IMR-90 (cell line): Measurements from ENCODE around the gene ALKAL2. TPM values are rescaled to one million over a fixed set of nuclear protein-coding genes. Genes with fewer than 3 reads are reported as not detected.

ENCODE experiments used
- ATAC-seq: fragments of 200-7000 bp; cut with Tn5 transposase; 2 replicates; pipeline ENCODE4 v1.9.1; 2020; ENCODE audit warnings: low read depth, mild to moderate bottlenecking, moderate library complexity
- BruUV-seq: library from RNA; stranded (reverse); fragments of 400-500 nt; replicated peaks from 2 replicates; lab custom pipeline; 2021; lab: Mats Ljungman, UMichigan
- CTCF ChIA-PET: fragments of 300-600 bp; formaldehyde crosslinking; extraction: SDS; loops from one replicate; lab custom pipeline; 2021; ENCODE audit warnings: antibody characterized with exemption; lab: Yijun Ruan, JAX
- POLR2A ChIA-PET: fragments of 300-600 bp; sonication (Branson Sonifier 250); formaldehyde crosslinking; loops from one replicate; lab custom pipeline; 2022; ENCODE audit warnings: antibody characterized with exemption; ENCODE audit not compliant: unreplicated experiment; lab: Charles Lee
- DNase-seq: peaks from one replicate; pipeline ENCODE4 v3.0.0; 2013
- H2AFZ ChIP-seq: replicated peaks from 2 replicates; pipeline ENCODE3; 2013; ENCODE audit warnings: low read length, mild to moderate bottlenecking; ENCODE audit not compliant: poor library complexity
- H2AK5ac ChIP-seq: 2 replicates; pipeline ENCODE4 v1.6.1; 2013; ENCODE audit warnings: low read depth, low read length, inconsistent platforms
- H2AK9ac ChIP-seq: replicated peaks from 2 replicates; pipeline ENCODE3; 2013; ENCODE audit warnings: mild to moderate bottlenecking, low read depth, low read length, moderate library complexity; ENCODE audit not compliant: poor library complexity
- H2BK120ac ChIP-seq: 2 replicates; pipeline ENCODE4 v1.6.1; 2013; ENCODE audit warnings: low read depth, low read length, inconsistent platforms
- H2BK15ac ChIP-seq: 3 replicates; pipeline ENCODE4 v1.6.1; 2013; ENCODE audit warnings: low read depth, low read length, inconsistent platforms
- H2BK20ac ChIP-seq: 2 replicates; pipeline ENCODE4 v1.6.1; 2013; ENCODE audit warnings: low read depth, mild to moderate bottlenecking, inconsistent platforms, low read length, moderate library complexity
- H2BK5ac ChIP-seq: 2 replicates; pipeline ENCODE4 v1.6.1; 2013; ENCODE audit warnings: mild to moderate bottlenecking, low read depth, low read length, inconsistent platforms; ENCODE audit not compliant: poor library complexity, severe bottlenecking
- H3K14ac ChIP-seq: replicated peaks from 2 replicates; pipeline ENCODE4 v1.6.1; 2013; ENCODE audit warnings: low read depth, low read length, inconsistent platforms
- H3K18ac ChIP-seq: 2 replicates; pipeline ENCODE4 v1.6.1; 2013; ENCODE audit warnings: low read depth, low read length, control low read depth
- H3K23ac ChIP-seq: 2 replicates; pipeline ENCODE4 v1.6.1; 2013; ENCODE audit warnings: low read depth, low read length, inconsistent platforms
- H3K27ac ChIP-seq: 2 replicates; pipeline ENCODE4 v1.5.1; 2013; ENCODE audit warnings: mild to moderate bottlenecking, control low read depth, low read length; ENCODE audit not compliant: insufficient read depth
- H3K27me3 ChIP-seq: 2 replicates; pipeline ENCODE4 v1.6.1; 2013; ENCODE audit warnings: low read length; ENCODE audit not compliant: control insufficient read depth, insufficient read depth
- H3K36me3 ChIP-seq: 2 replicates; pipeline ENCODE4 v1.6.1; 2013; ENCODE audit warnings: low read length, mixed read lengths; ENCODE audit not compliant: control insufficient read depth, insufficient read depth
- H3K4ac ChIP-seq: 2 replicates; pipeline ENCODE4 v1.6.1; 2013; ENCODE audit warnings: low read depth, low read length, inconsistent platforms
- H3K4me1 ChIP-seq: 2 replicates; pipeline ENCODE4 v1.6.1; 2013; ENCODE audit warnings: low read length, mixed read lengths; ENCODE audit not compliant: control insufficient read depth, insufficient read depth
- H3K4me2 ChIP-seq: 2 replicates; pipeline ENCODE4 v1.6.1; 2013; ENCODE audit warnings: low read depth, mild to moderate bottlenecking, control low read depth, low read length, moderate library complexity
- H3K4me3 ChIP-seq: 2 replicates; pipeline ENCODE4 v1.5.1; 2013; ENCODE audit warnings: low read depth, mild to moderate bottlenecking, control low read depth, low read length, moderate library complexity; ENCODE audit not compliant: insufficient read depth
- H3K56ac ChIP-seq: 2 replicates; pipeline ENCODE4 v1.6.1; 2013; ENCODE audit warnings: low read length, inconsistent platforms; ENCODE audit not compliant: insufficient read depth; ENCODE audit errors: extremely low read depth
- H3K79me1 ChIP-seq, 2 experiments: 2 replicates each; pipeline ENCODE4 v1.6.1; 2013; ENCODE audit warnings: low read length in 2 of 2, inconsistent platforms in 1 of 2, low read depth in 1 of 2
- H3K9ac ChIP-seq: 2 replicates; pipeline ENCODE4 v1.6.1; 2013; ENCODE audit warnings: low read depth, low read length, control low read depth
- H3K9me1 ChIP-seq: 2 replicates; pipeline ENCODE4 v1.6.1; 2013; ENCODE audit warnings: low read length, inconsistent platforms; ENCODE audit not compliant: insufficient read depth
- H3K9me3 ChIP-seq: 2 replicates; pipeline ENCODE4 v1.6.1; 2013; ENCODE audit warnings: low read length; ENCODE audit not compliant: control insufficient read depth, insufficient read depth
- H4K20me1 ChIP-seq: 2 replicates; pipeline ENCODE4 v1.6.1; 2013; ENCODE audit warnings: low read length, inconsistent platforms; ENCODE audit not compliant: insufficient read depth
- H4K5ac ChIP-seq: 2 replicates; pipeline ENCODE4 v1.6.1; 2013; ENCODE audit warnings: mild to moderate bottlenecking, low read depth, low read length, control low read depth
- H4K8ac ChIP-seq, 2 experiments: 2 replicates each; pipeline ENCODE4 v1.6.1; 2013; ENCODE audit warnings: low read depth in 2 of 2, low read length in 2 of 2, control low read depth in 1 of 2, inconsistent platforms in 1 of 2
- H4K91ac ChIP-seq: 2 replicates; pipeline ENCODE4 v1.6.1; 2013; ENCODE audit warnings: low read depth, low read length, inconsistent platforms; ENCODE audit not compliant: insufficient read depth
- BHLHE40 ChIP-seq: fragments of 150-350 bp; IDR thresholded peaks from 2 replicates; pipeline ENCODE4 v1.6.1; 2016; ENCODE audit warnings: mild to moderate bottlenecking, low read depth, low read length
- CEBPB ChIP-seq: IDR thresholded peaks from 2 replicates; pipeline ENCODE4 v1.6.1; 2012; ENCODE audit warnings: low read depth, low read length, improper control_type of control experiment
- CHD1 ChIP-seq: IDR thresholded peaks from 2 replicates; pipeline ENCODE4 v1.6.1; 2012; ENCODE audit warnings: low read depth, low read length, improper control_type of control experiment
- CTCF ChIP-seq: conservative IDR thresholded peaks from 2 replicates; pipeline ENCODE4 v1.5.1; 2012; ENCODE audit warnings: mild to moderate bottlenecking, low read depth, low read length, improper control_type of control experiment
- ELK1 ChIP-seq: fragments of 150-350 bp; IDR thresholded peaks from 2 replicates; pipeline ENCODE4 v1.6.1; 2016; ENCODE audit warnings: low read depth, mild to moderate bottlenecking, low read length, moderate library complexity, borderline replicate concordance
- FOS ChIP-seq: fragments of 150-350 bp; IDR thresholded peaks from 2 replicates; pipeline ENCODE4 v1.6.1; 2016; ENCODE audit warnings: low read depth, low read length
- MAFK ChIP-seq: IDR thresholded peaks from 2 replicates; pipeline ENCODE4 v1.6.1; 2012; ENCODE audit warnings: low read depth, low read length, improper control_type of control experiment
- MAZ ChIP-seq: IDR thresholded peaks from 2 replicates; pipeline ENCODE4 v1.6.1; 2012; ENCODE audit warnings: low read depth, mild to moderate bottlenecking, low read length, improper control_type of control experiment, moderate library complexity, borderline replicate concordance
- MXI1 ChIP-seq: IDR thresholded peaks from 2 replicates; pipeline ENCODE4 v1.6.1; 2012; ENCODE audit warnings: low read depth, mild to moderate bottlenecking, low read length, moderate library complexity, borderline replicate concordance
- NFE2L2 ChIP-seq: fragments of 150-350 bp; IDR thresholded peaks from 2 replicates; pipeline ENCODE4 v1.6.1; 2016; ENCODE audit warnings: low read depth, mild to moderate bottlenecking, low read length
- POLR2A ChIP-seq: IDR thresholded peaks from 2 replicates; pipeline ENCODE4 v1.6.1; 2012; ENCODE audit warnings: mild to moderate bottlenecking, low read depth, low read length
- RAD21 ChIP-seq: IDR thresholded peaks from 2 replicates; pipeline ENCODE4 v1.6.1; 2012; ENCODE audit warnings: low read length, improper control_type of control experiment
- RCOR1 ChIP-seq: IDR thresholded peaks from 2 replicates; pipeline ENCODE4 v1.6.1; 2012; ENCODE audit warnings: mild to moderate bottlenecking, low read length, improper control_type of control experiment; ENCODE audit not compliant: insufficient replicate concordance
- RFX5 ChIP-seq: IDR thresholded peaks from 2 replicates; pipeline ENCODE4 v1.8.0; 2012; ENCODE audit warnings: low read depth, mild to moderate bottlenecking, low read length, moderate library complexity
- SMC3 ChIP-seq: fragments of 150-350 bp; IDR thresholded peaks from 2 replicates; pipeline ENCODE4 v1.6.1; 2016; ENCODE audit warnings: low read depth, mild to moderate bottlenecking, antibody characterized with exemption, low read length, moderate library complexity
- USF2 ChIP-seq: fragments of 150-350 bp; IDR thresholded peaks from 2 replicates; pipeline ENCODE4 v1.6.1; 2017; ENCODE audit warnings: mild to moderate bottlenecking, antibody characterized with exemption, low read length, low read depth
- WGBS, 2 experiments: methylation state at CpG; one replicate each; pipeline versions ENCODE4 v1.1.5 to v1.1.7; 2013; ENCODE audit warnings: missing lambda C conversion rate in 2 of 2; ENCODE audit not compliant: insufficient read length in 1 of 2; ENCODE audit errors: extremely low coverage in 2 of 2; 5-methylcytosine and 5-hydroxymethylcytosine counted together
- dilution Hi-C: fragments of 300-500 bp; cut with HindIII; formaldehyde crosslinking; loops from one replicate; pipeline ENCODE4 v1.14.3; 2018; ENCODE audit warnings: low sequenced_read_pairs; ENCODE audit not compliant: unreplicated experiment
- in situ Hi-C: fragments of 300-500 bp; cut with MboI; formaldehyde crosslinking; loops from 3 replicates; pipeline ENCODE4 v1.14.3; 2019; ENCODE audit warnings: low sequenced_read_pairs, inconsistent platforms, mixed read lengths
- intact Hi-C: fragments of 100-400 bp; cut with micrococcal nuclease; formaldehyde crosslinking; loops from 2 replicates; pipeline ENCODE4 v1.10.0; 2022
- polyA plus RNA-seq, 3 experiments: library from polyadenylated mRNA; depleted of rRNA; stranded (reverse); fragments of >200 nt; gene quantifications; 2 replicates each; pipeline ENCODE4 v1.2.3, GENCODE V29; 2012; ENCODE audit warnings: low replicate concordance in 1 of 3
- total RNA-seq: library from RNA; depleted of rRNA; stranded (reverse); fragments of >200 nt; gene quantifications from 2 replicates; pipeline ENCODE4 v1.2.3, GENCODE V29; 2012

Gene ALKAL2
- total and polyA plus RNA-seq, 2 of the 4 experiments (the other 2 are of a cell fraction) = not detected

GRCh38 chr2:249538-250042 is 38.3 kb downstream of the ALKAL2 start:
- in situ Hi-C loops (loop anchor here (10.0 kb wide), 2 partner anchors 415 to 1295 kb away; no protein-coding TSS in a partner anchor), dilution Hi-C loops (no loop called here), intact Hi-C loops (no loop called here)
- no peak overlapping the region for H3K27ac ChIP-seq
- no peak overlapping the region for H2BK15ac ChIP-seq
- no peak overlapping the region for H3K4me2 ChIP-seq
- no TSS peak for BruUV-seq
- no peak overlapping the region for H3K23ac ChIP-seq
- H2AFZ ChIP-seq = no peak overlapping the region
- H2BK20ac ChIP-seq = no peak overlapping the region
- H4K20me1 ChIP-seq = no peaks in the 10 kb centered on the region
- 0 out of 2 replicates have a peak, but pooled peaks cover 2% of the 10 kb centered on the region for H3K9me1 ChIP-seq
- no peak overlapping the region for H4K8ac ChIP-seq
- H3K56ac ChIP-seq = no peak overlapping the region
- CTCF ChIA-PET = interaction anchor here (1.0 kb wide), 1 partner anchor 12 kb away, joined by 3 read pairs; no protein-coding TSS in a partner anchor
- no peaks in the 10 kb centered on the region for H3K27me3 ChIP-seq
- no peak overlapping the region for H2AK9ac ChIP-seq
- H3K79me1 ChIP-seq = no peaks in the 10 kb centered on the region
- H3K18ac ChIP-seq = no peak overlapping the region
- no peak overlapping the region for H4K5ac ChIP-seq
- H3K4me3 ChIP-seq = no peak overlapping the region
- DNase-seq (no peak), ATAC-seq (no peak)
- no peak overlapping the region for H2AK5ac ChIP-seq
- no peak for TF ChIP-seq POLR2A
- TF ChIP-seq RCOR1 = no peak
- no peak for TF ChIP-seq SMC3
- no peak for TF ChIP-seq USF2
- no peak for TF ChIP-seq BHLHE40
- no peak for TF ChIP-seq CTCF
- TF ChIP-seq NFE2L2 = no peak
- TF ChIP-seq FOS = no peak
- no peak for TF ChIP-seq RAD21
- TF ChIP-seq ELK1 = no peak
- TF ChIP-seq MXI1 = no peak
- no peak for TF ChIP-seq MAFK
- no peak for TF ChIP-seq CHD1
- no peak for TF ChIP-seq MAZ
- no peak for TF ChIP-seq CEBPB
- TF ChIP-seq RFX5 = no peak
- no peak overlapping the region for H3K14ac ChIP-seq
- H4K91ac ChIP-seq = no peak overlapping the region
- no peaks in the 10 kb centered on the region; the same call in 1 of the 2 replicates for H3K4me1 ChIP-seq
- H3K36me3 ChIP-seq = peaks cover 19% of the 10 kb centered on the region
- H3K9ac ChIP-seq = no peak overlapping the region
- 83% methylated on average over 2 of the region's 15 CpGs; no CpG with 5 or more reads in 1 of the 2 experiments for WGBS, 2 experiments
- POLR2A ChIA-PET = no interaction called here
- H2BK120ac ChIP-seq = no peak overlapping the region
- no peak overlapping the region for H2BK5ac ChIP-seq
- no peaks in the 10 kb centered on the region for H3K9me3 ChIP-seq
- no peak overlapping the region for H3K4ac ChIP-seq
